GM06990 (cell line): ENCODE results near the gene KHDC1.
A peak's percentile ranks its signal among the peaks of the same experiment; 100 is the strongest.
"Not testable (repeated sequence)": the region's sequence is repeated elsewhere in the genome, so short reads cannot be mapped to it uniquely, and the experiment has no call there.

Experiments used
- DNase-seq: peaks from one replicate; pipeline ENCODE4 v3.0.0-alpha.2; 2011; ENCODE audit not compliant: insufficient read length; ENCODE audit errors: extremely low read depth
- H3K27me3 ChIP-seq: replicated peaks from 2 replicates; pipeline ENCODE4 v1.6.0; 2011; ENCODE audit warnings: low read length; ENCODE audit not compliant: control insufficient read depth, insufficient read depth
- H3K36me3 ChIP-seq: 2 replicates; pipeline ENCODE4 v1.5.1; 2011; ENCODE audit warnings: low read length; ENCODE audit not compliant: control insufficient read depth, insufficient read depth
- H3K4me3 ChIP-seq: replicated peaks from 2 replicates; pipeline ENCODE4 v1.5.1; 2011; ENCODE audit warnings: low read depth, mild to moderate bottlenecking, control low read depth, low read length
- TF ChIP-seq, protein P1 (sequence below): IDR thresholded peaks from 2 replicates; pipeline ENCODE4 v1.5.1; 2011; ENCODE audit warnings: low read length, control low read depth, mild to moderate bottlenecking, inconsistent platforms; ENCODE audit not compliant: insufficient read depth, poor library complexity, severe bottlenecking

Gene KHDC1

DNA sequence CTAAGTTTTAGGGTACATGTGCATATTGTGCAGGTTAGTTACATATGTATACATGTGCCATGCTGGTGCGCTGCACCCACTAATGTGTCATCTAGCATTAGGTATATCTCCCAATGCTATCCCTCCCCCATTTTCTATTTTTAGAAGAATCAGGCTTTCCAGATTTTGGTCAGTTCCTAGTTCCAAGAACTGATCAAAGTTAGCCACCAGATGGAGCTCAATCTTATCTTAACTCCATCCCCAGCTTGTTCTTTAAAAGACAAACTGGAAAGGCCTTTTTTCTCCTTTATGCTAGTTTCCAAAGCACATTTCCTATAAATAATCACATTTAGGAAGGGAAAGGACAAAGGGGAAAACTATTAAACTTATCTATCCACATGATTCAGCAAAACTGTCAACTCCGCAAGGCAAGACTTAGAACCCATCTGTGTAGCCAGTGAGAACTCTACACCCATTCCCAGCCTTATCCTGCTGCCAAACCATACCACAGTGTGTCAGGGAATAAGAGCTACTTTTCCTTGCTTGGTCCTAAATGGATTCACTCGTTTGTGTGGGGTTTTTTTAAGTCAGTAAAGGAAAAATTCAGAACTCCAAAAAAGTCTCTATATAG is 22.8 kb upstream of the KHDC1 start:
- TF ChIP-seq, protein P1, sequence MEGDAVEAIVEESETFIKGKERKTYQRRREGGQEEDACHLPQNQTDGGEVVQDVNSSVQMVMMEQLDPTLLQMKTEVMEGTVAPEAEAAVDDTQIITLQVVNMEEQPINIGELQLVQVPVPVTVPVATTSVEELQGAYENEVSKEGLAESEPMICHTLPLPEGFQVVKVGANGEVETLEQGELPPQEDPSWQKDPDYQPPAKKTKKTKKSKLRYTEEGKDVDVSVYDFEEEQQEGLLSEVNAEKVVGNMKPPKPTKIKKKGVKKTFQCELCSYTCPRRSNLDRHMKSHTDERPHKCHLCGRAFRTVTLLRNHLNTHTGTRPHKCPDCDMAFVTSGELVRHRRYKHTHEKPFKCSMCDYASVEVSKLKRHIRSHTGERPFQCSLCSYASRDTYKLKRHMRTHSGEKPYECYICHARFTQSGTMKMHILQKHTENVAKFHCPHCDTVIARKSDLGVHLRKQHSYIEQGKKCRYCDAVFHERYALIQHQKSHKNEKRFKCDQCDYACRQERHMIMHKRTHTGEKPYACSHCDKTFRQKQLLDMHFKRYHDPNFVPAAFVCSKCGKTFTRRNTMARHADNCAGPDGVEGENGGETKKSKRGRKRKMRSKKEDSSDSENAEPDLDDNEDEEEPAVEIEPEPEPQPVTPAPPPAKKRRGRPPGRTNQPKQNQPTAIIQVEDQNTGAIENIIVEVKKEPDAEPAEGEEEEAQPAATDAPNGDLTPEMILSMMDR: peak; percentile 25
- Histone ChIP-seq H3K27me3 (no peaks in the 10 kb centered on the region), H3K36me3 (no peaks in the 10 kb centered on the region; the same call in 1 of the 2 replicates), H3K4me3 (no peak overlapping the region)
- DNase-seq: no peak

DNA sequence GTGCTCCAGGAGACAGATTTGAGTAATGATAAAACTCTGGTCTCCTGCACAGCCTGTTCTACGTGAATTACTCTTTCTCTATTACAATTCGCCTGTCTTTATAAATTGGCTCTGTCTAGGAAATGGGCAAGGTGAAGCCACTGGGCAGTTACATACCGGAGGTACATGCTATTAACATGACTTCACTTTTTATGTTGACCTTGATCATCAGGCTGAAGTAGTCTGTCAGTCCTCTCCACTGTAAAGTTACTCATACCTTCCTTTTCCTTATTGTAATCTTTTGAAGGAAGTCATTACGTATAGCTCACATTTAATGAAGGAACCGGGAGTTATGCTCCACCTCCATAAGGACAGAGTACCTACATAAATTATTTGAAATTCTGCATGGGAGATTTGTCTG is 19.9 kb upstream of the KHDC1 start:
- DNase-seq: no peak
- Histone ChIP-seq H3K27me3 (no peaks in the 10 kb centered on the region), H3K4me3 (no peak overlapping the region), H3K36me3 (no peaks in the 10 kb centered on the region)
- TF ChIP-seq, protein P1: no peak

DNA sequence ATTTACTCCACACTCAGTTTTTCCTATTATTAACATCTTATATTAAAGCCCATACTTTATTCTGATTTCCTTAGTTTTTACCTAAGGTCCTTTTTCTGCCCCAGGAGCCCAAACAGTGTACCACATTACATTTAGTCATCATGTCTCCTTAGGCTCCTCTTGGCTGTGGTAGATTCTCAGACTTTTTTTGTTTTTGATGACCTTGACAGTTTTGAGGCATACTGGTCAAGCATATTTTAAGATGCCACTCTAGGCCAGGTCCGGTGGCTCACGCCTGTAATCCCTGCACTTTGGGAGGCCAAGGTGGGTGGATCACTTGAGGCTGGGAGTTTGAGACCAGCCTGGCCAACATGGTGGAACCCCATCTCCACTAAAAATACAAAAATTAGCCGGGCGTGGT is 18.7 kb upstream of the KHDC1 start:
- not testable (repeated sequence) for H3K4me3 ChIP-seq, DNase-seq, H3K36me3 ChIP-seq, H3K27me3 ChIP-seq

DNA sequence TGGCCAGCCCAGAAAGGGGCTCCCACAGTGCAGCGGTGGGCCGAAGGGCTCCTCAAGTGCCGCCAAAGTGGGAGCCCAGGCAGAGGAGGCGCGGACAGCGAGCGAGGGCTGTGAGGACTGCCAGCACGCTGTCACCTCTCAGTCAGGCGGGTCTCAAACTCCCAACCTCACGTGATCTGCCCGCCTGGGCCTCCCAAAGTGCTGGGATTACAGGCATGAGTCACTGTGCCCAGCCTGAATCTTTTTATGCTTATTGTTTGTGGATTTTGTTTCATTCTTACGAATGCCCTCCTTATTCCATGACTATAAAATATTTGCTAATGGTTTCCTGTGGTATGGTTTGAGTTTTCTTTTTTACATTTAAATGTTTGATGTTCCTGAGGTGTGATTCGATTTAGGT is 6.3 kb upstream of the KHDC1 start:
- not testable (repeated sequence) for H3K4me3 ChIP-seq, H3K36me3 ChIP-seq, H3K27me3 ChIP-seq, DNase-seq

DNA sequence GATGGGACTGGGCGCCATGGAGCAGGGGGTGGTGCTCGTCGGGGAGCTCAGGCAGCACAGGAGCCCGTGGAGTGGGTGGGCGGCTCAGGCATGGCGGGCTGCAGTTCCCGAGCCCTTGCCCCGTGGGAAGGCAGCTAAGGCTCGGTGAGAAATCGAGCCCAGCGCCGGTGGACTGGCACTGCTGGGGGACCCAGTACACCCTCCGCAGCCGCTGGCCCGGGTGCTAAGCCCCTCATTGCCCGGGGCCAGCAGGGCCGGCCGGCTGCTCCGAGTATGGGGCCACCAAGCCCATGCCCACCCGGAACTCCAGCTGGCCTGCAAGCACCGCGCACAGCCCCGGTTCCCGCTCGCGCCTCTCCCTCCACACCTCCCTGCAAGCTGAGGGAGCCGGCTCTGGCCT is 5.9 kb upstream of the KHDC1 start:
- DNase-seq, H3K4me3 ChIP-seq, H3K36me3 ChIP-seq, H3K27me3 ChIP-seq: not testable (repeated sequence)

DNA sequence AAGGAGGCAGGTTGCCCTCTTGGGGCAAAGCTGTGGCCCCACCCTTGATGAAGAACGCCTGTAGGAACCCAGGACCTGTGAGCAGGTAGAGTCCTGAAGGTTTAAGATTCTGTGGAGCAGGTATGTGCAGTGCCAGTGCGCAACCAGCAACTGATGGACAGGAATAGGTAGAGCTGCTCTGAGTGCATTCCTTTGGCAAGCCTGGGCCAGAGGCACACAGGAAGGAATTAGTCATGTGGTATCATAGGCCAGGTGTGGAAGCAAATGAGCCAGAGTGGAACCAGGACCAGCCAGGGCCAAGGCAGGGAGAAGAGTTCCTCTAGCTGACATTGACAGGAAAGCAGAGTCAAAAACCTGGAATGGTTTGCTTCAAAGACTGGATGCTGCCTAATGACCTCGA is 1.4 kb upstream of the KHDC1 start:
- no peak overlapping the region for H3K4me3 ChIP-seq
- DNase-seq: no peak
- H3K27me3 ChIP-seq: no peaks in the 10 kb centered on the region
- TF ChIP-seq, protein P1: no peak
- peaks cover 1% of the 10 kb centered on the region; the same call in 1 of the 2 replicates for H3K36me3 ChIP-seq

DNA sequence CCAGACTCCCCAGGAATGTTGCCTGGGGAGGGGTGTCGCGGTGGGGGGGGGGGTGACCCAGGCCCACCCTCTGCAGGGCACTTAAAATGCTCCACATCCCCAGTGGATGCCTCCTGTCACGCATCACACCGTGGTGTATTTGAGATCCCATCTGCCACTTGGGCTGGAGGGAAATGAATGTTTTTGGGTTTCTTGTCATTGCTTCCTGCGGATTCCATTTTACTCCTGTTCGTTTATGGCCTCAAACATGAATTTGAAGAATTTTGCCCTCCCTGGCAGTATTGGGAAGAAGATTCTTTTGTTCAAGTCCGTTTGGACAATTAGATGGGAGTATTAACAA is 544 bp upstream of the KHDC1 start:
- H3K4me3 ChIP-seq: peak overlapping the region; percentile 68

More for the DNA sequence above, 544 bp upstream of the KHDC1 start:
- no peak for DNase-seq
- peaks cover 1% of the 10 kb centered on the region; the same call in 1 of the 2 replicates for H3K36me3 ChIP-seq
- H3K27me3 ChIP-seq: no peaks in the 10 kb centered on the region
- TF ChIP-seq, protein P1: no peak
